Measurements from ENCODE around the gene NUAK2. TPM values are rescaled to one million over a fixed set of nuclear protein-coding genes. Genes with fewer than 3 reads are reported as not detected.

The NUAK2 gene
- total and polyA plus RNA-seq, 2 donors: 2.1 to 4.0 TPM

GRCh38 chr1:205266611-205267305 is 54.8 kb downstream of the NUAK2 start:
- DNase-seq (ENCODE audit: low read depth in 6 of 9, low spot score in 9 of 9): no peak
- H3K4me3 ChIP-seq (ENCODE audit: low read length in 2 of 2): no peak overlapping the region
- H3K9me3 ChIP-seq (ENCODE audit: control insufficient read depth in 2 of 2, insufficient read depth in 1 of 2, low read length in 1 of 2): no peaks in the 10 kb centered on the region
- peaks cover 0 to 9% of the 10 kb centered on the region in 2 donors for H3K4me1 ChIP-seq (ENCODE audit: control insufficient read depth in 2 of 2, insufficient read depth in 2 of 2, low read length in 2 of 2)
- H3K36me3 ChIP-seq (ENCODE audit: control insufficient read depth in 2 of 2, insufficient read depth in 2 of 2, low read length in 1 of 2): no peaks in the 10 kb centered on the region
- 82% methylated on average over 10 of the region's 10 CpGs for WGBS
- H3K27me3 ChIP-seq (ENCODE audit: control insufficient read depth in 2 of 2, insufficient read depth in 1 of 2, low read length in 1 of 2): peaks cover 4 to 74% of the 10 kb centered on the region in 2 donors
- H3K27ac ChIP-seq (ENCODE audit: low read depth in 1 of 2, low read length in 1 of 2): no peak overlapping the region

- 56% methylated on average over 2 of the region's 2 CpGs for WGBS
- peaks cover 6 to 17% of the 10 kb centered on the region in 2 donors for H3K4me1 ChIP-seq (ENCODE audit: control insufficient read depth in 2 of 2, insufficient read depth in 2 of 2, low read length in 2 of 2)
- H3K9me3 ChIP-seq (ENCODE audit: control insufficient read depth in 2 of 2, insufficient read depth in 1 of 2, low read length in 1 of 2): no peaks in the 10 kb centered on the region
- DNase-seq (ENCODE audit: low read depth in 6 of 9, low spot score in 9 of 9): no peak
- no peak overlapping the region for H3K4me3 ChIP-seq (ENCODE audit: low read length in 2 of 2)
- no peaks in the 10 kb centered on the region for H3K36me3 ChIP-seq (ENCODE audit: control insufficient read depth in 2 of 2, insufficient read depth in 2 of 2, low read length in 1 of 2)
- H3K27me3 ChIP-seq (ENCODE audit: control insufficient read depth in 2 of 2, insufficient read depth in 1 of 2, low read length in 1 of 2): peaks cover 8 to 78% of the 10 kb centered on the region in 2 donors
- no peak overlapping the region for H3K27ac ChIP-seq (ENCODE audit: low read depth in 1 of 2, low read length in 1 of 2)
These were observed 57.9 kb downstream of the NUAK2 start for GRCh38 chr1:205263580-205264190.

GRCh38 chr1:205262731-205263171 is 58.8 kb downstream of the NUAK2 start:
- no peak overlapping the region for H3K27ac ChIP-seq (ENCODE audit: low read depth in 1 of 2, low read length in 1 of 2)
- 6% methylated on average over 8 of the region's 8 CpGs for WGBS
- no peak overlapping the region for H3K4me3 ChIP-seq (ENCODE audit: low read length in 2 of 2)
- H3K9me3 ChIP-seq (ENCODE audit: control insufficient read depth in 2 of 2, insufficient read depth in 1 of 2, low read length in 1 of 2): no peaks in the 10 kb centered on the region
- H3K27me3 ChIP-seq (ENCODE audit: control insufficient read depth in 2 of 2, insufficient read depth in 1 of 2, low read length in 1 of 2): peaks cover 8 to 75% of the 10 kb centered on the region in 2 donors
- H3K4me1 ChIP-seq (ENCODE audit: control insufficient read depth in 2 of 2, insufficient read depth in 2 of 2, low read length in 2 of 2): peaks cover 6 to 20% of the 10 kb centered on the region in 2 donors
- DNase-seq (ENCODE audit: low read depth in 6 of 9, low spot score in 9 of 9): no peak
- H3K36me3 ChIP-seq (ENCODE audit: control insufficient read depth in 2 of 2, insufficient read depth in 2 of 2, low read length in 1 of 2): no peaks in the 10 kb centered on the region

- no peaks in the 10 kb centered on the region for H3K9me3 ChIP-seq (ENCODE audit: control insufficient read depth in 2 of 2, insufficient read depth in 1 of 2, low read length in 1 of 2)
- peaks cover 6 to 26% of the 10 kb centered on the region in 2 donors for H3K4me1 ChIP-seq (ENCODE audit: control insufficient read depth in 2 of 2, insufficient read depth in 2 of 2, low read length in 2 of 2)
- peaks cover 8 to 73% of the 10 kb centered on the region in 2 donors for H3K27me3 ChIP-seq (ENCODE audit: control insufficient read depth in 2 of 2, insufficient read depth in 1 of 2, low read length in 1 of 2)
- peak overlapping the region in 1 of 2 donors; percentile 31 for H3K27ac ChIP-seq (ENCODE audit: low read depth in 1 of 2, low read length in 1 of 2)
- H3K36me3 ChIP-seq (ENCODE audit: control insufficient read depth in 2 of 2, insufficient read depth in 2 of 2, low read length in 1 of 2): no peaks in the 10 kb centered on the region
- DNase-seq (ENCODE audit: low read depth in 6 of 9, low spot score in 9 of 9): no peak
- no peak overlapping the region for H3K4me3 ChIP-seq (ENCODE audit: low read length in 2 of 2)
- 48% methylated on average over 5 of the region's 5 CpGs for WGBS
These were observed 59.4 kb downstream of the NUAK2 start for GRCh38 chr1:205261946-205262691.

DNA sequence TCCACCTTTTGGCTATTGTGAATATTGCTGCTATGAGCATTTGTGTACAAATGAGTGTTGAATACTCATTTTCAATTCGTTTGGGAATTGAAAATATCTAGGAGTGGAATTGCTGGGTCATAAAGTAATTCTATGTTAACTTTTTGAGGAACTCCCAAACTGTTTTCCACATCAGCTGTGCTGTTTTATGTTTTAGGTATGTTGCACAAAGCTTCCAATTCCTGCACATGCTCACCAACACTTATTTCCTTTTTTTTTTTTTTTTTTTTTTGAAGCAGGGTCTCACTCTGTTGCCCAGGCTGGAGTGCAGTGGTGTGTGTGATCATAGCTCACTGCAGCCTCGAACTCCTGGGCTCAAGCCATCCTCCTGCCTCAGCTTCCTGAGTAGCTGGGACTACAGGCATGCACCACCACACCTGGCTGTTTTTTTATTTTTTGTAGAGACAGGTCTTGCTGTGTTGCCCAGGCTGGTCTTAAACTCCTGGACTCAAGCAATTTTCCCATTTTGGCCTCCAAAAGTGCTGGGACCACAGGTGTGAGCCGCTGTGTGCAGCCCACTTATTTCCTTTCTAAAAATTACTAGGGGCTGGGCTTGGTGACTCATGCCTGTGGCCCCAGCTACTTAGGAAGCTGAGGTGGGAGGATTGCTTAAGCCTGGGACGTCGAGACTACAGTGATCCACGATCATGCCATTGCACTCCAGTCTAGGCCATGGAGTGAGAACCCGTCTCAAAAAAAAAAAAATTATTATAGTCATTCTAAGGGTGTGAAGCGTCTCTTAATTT is 60.4 kb downstream of the NUAK2 start:
- 41% methylated on average over 8 of the region's 8 CpGs for WGBS
- Histone ChIP-seq H3K27ac (ENCODE audit: low read depth in 1 of 2, low read length in 1 of 2) (no peak overlapping the region), H3K36me3 (ENCODE audit: control insufficient read depth in 2 of 2, insufficient read depth in 2 of 2, low read length in 1 of 2) (no peaks in the 10 kb centered on the region), H3K4me3 (ENCODE audit: low read length in 2 of 2) (no peak overlapping the region), H3K9me3 (ENCODE audit: control insufficient read depth in 2 of 2, insufficient read depth in 1 of 2, low read length in 1 of 2) (no peaks in the 10 kb centered on the region), H3K27me3 (ENCODE audit: control insufficient read depth in 2 of 2, insufficient read depth in 1 of 2, low read length in 1 of 2) (peaks cover 8 to 66% of the 10 kb centered on the region in 2 donors), H3K4me1 (ENCODE audit: control insufficient read depth in 2 of 2, insufficient read depth in 2 of 2, low read length in 2 of 2) (peaks cover 15 to 35% of the 10 kb centered on the region in 2 donors)
- no peak for DNase-seq (ENCODE audit: low read depth in 6 of 9, low spot score in 9 of 9)

DNA sequence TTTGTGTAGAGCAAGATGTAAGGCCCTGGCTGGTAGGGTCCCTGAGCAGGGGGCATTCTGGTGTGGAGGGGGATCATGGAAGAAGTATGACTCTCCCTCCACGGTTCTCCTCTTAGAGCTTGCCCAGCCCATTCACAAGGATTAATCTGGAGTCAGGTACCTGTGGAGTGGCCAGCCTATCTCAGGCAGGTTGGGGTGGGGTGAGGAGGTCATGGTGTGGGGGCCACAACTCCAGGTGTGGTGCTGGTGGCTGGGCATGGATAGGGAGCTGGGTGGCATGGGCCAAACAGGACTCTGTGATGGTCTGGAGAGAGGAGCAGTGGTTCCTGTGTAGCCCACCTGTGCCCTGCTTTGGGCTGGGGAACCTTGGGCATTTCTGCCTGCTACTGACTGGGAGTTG is 61.5 kb downstream of the NUAK2 start:
- 85% methylated on average over 1 of the region's 1 CpG for WGBS
- Histone ChIP-seq H3K4me3 (ENCODE audit: low read length in 2 of 2) (no peak overlapping the region), H3K9me3 (ENCODE audit: control insufficient read depth in 2 of 2, insufficient read depth in 1 of 2, low read length in 1 of 2) (no peaks in the 10 kb centered on the region), H3K27ac (ENCODE audit: low read depth in 1 of 2, low read length in 1 of 2) (no peak overlapping the region), H3K27me3 (ENCODE audit: control insufficient read depth in 2 of 2, insufficient read depth in 1 of 2, low read length in 1 of 2) (peaks cover 8 to 62% of the 10 kb centered on the region in 2 donors), H3K4me1 (ENCODE audit: control insufficient read depth in 2 of 2, insufficient read depth in 2 of 2, low read length in 2 of 2) (peaks cover 15 to 39% of the 10 kb centered on the region in 2 donors), H3K36me3 (ENCODE audit: control insufficient read depth in 2 of 2, insufficient read depth in 2 of 2, low read length in 1 of 2) (no peaks in the 10 kb centered on the region)
- no peak for DNase-seq (ENCODE audit: low read depth in 6 of 9, low spot score in 9 of 9)

GRCh38 chr1:205259324-205259832 is 62.2 kb downstream of the NUAK2 start:
- WGBS: 73% methylated on average over 10 of the region's 10 CpGs
- H3K27ac ChIP-seq (ENCODE audit: low read depth in 1 of 2, low read length in 1 of 2): peak overlapping the region in 1 of 2 donors; percentile 10
- H3K9me3 ChIP-seq (ENCODE audit: control insufficient read depth in 2 of 2, insufficient read depth in 1 of 2, low read length in 1 of 2): no peaks in the 10 kb centered on the region
- no peak overlapping the region for H3K4me3 ChIP-seq (ENCODE audit: low read length in 2 of 2)
- no peaks in the 10 kb centered on the region for H3K36me3 ChIP-seq (ENCODE audit: control insufficient read depth in 2 of 2, insufficient read depth in 2 of 2, low read length in 1 of 2)
- peaks cover 15 to 39% of the 10 kb centered on the region in 2 donors for H3K4me1 ChIP-seq (ENCODE audit: control insufficient read depth in 2 of 2, insufficient read depth in 2 of 2, low read length in 2 of 2)
- peak in 1 of 9 donors; percentile 56 for DNase-seq (ENCODE audit: low read depth in 6 of 9, low spot score in 9 of 9)
- peaks cover 8 to 59% of the 10 kb centered on the region in 2 donors for H3K27me3 ChIP-seq (ENCODE audit: control insufficient read depth in 2 of 2, insufficient read depth in 1 of 2, low read length in 1 of 2)

DNA sequence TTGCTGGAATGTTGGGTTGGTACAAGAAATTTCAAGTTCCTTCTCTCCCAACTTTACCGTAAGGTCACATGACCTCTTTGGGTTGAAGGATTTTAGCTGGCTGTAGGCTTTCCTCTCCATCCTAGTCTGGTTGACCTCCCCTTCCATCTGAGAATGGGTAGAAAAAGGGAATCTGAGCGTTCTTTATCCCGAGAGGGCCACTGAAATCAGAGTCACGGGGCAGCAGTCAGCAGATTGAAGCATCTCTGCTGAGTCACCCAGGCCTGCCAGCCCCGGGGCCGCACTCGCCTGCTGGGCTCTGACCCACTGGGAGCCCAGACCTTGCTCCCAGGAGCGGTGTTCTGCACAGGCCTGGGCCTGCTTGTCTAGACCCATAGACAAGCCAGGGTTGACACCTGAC is 62.8 kb downstream of the NUAK2 start:
- WGBS: 92% methylated on average over 8 of the region's 8 CpGs
- peaks cover 8 to 57% of the 10 kb centered on the region in 2 donors for H3K27me3 ChIP-seq (ENCODE audit: control insufficient read depth in 2 of 2, insufficient read depth in 1 of 2, low read length in 1 of 2)
- no peak overlapping the region for H3K4me3 ChIP-seq (ENCODE audit: low read length in 2 of 2)
- H3K27ac ChIP-seq (ENCODE audit: low read depth in 1 of 2, low read length in 1 of 2): no peak overlapping the region
- H3K4me1 ChIP-seq (ENCODE audit: control insufficient read depth in 2 of 2, insufficient read depth in 2 of 2, low read length in 2 of 2): peaks cover 15 to 39% of the 10 kb centered on the region in 2 donors
- H3K9me3 ChIP-seq (ENCODE audit: control insufficient read depth in 2 of 2, insufficient read depth in 1 of 2, low read length in 1 of 2): no peaks in the 10 kb centered on the region
- no peaks in the 10 kb centered on the region for H3K36me3 ChIP-seq (ENCODE audit: control insufficient read depth in 2 of 2, insufficient read depth in 2 of 2, low read length in 1 of 2)
- DNase-seq (ENCODE audit: low read depth in 6 of 9, low spot score in 9 of 9): no peak
